ENCODE data around the gene CREBRF.
"Not testable (repeated sequence)": the region's sequence is repeated elsewhere in the genome, so short reads cannot be mapped to it uniquely, and the experiment has no call there.

The CREBRF gene

GRCh38 chr5:173089581-173089980 lies 33.4 kb downstream of the CREBRF start:
- DNase-seq: no peak

- DNase-seq: no peak
These were observed 34.5 kb downstream of the CREBRF start for GRCh38 chr5:173090639-173091038.

- no peak for DNase-seq
These were observed 35.8 kb downstream of the CREBRF start for GRCh38 chr5:173091981-173092380.

GRCh38 chr5:173093606-173094005 lies 37.5 kb downstream of the CREBRF start:
- no peak for DNase-seq

GRCh38 chr5:173094012-173094661 lies 38.0 kb downstream of the CREBRF start:
- no peak for DNase-seq

- no peak for DNase-seq
These were observed 42.6 kb downstream of the CREBRF start for GRCh38 chr5:173098787-173099186.

GRCh38 chr5:173099461-173099860 lies 43.3 kb downstream of the CREBRF start:
- DNase-seq: no peak

- DNase-seq: no peak
These were observed 45.1 kb downstream of the CREBRF start for GRCh38 chr5:173101245-173101644.

GRCh38 chr5:173103411-173103810 lies 47.3 kb downstream of the CREBRF start:
- DNase-seq: no peak

- DNase-seq: no peak
These were observed 52.8 kb downstream of the CREBRF start for GRCh38 chr5:173108914-173109313.

- no peak for DNase-seq
These were observed 58.4 kb downstream of the CREBRF start for GRCh38 chr5:173114536-173114935.

- no peak for DNase-seq
These were observed 63.6 kb downstream of the CREBRF start for GRCh38 chr5:173119719-173120118.

GRCh38 chr5:173123416-173123815 lies 67.3 kb downstream of the CREBRF start:
- no peak for DNase-seq

- DNase-seq: not testable (repeated sequence)
These were observed 76.0 kb downstream of the CREBRF start for GRCh38 chr5:173132166-173132565.

GRCh38 chr5:173138707-173139106 lies 82.6 kb downstream of the CREBRF start:
- DNase-seq: no peak

GRCh38 chr5:173139631-173140030 lies 83.5 kb downstream of the CREBRF start:
- no peak for DNase-seq

- no peak for DNase-seq
These were observed 84.6 kb downstream of the CREBRF start for GRCh38 chr5:173140769-173141168.

- DNase-seq: no peak
These were observed 87.4 kb downstream of the CREBRF start for GRCh38 chr5:173143567-173143966.

- DNase-seq: peak; percentile 92
These were observed 88.3 kb downstream of the CREBRF start, which contains the start of gene BNIP1 for GRCh38 chr5:173144200-173145176. Gene BNIP1, plus strand, starts transcription at chr5:173144531. Its CDS starts 15 bp downstream, at chr5:173144546.

- DNase-seq: no peak
These were observed 92.2 kb downstream of the CREBRF start for GRCh38 chr5:173148354-173148753.

- DNase-seq: no peak
These were observed 96.4 kb downstream of the CREBRF start for GRCh38 chr5:173152547-173152946.

GRCh38 chr5:173153842-173154241 lies 97.7 kb downstream of the CREBRF start:
- no peak for DNase-seq

GRCh38 chr5:173154619-173155018 lies 98.5 kb downstream of the CREBRF start:
- not testable (repeated sequence) for DNase-seq

GRCh38 chr5:173155912-173156311 lies 99.8 kb downstream of the CREBRF start:
- no peak for DNase-seq

All from SHP77 treated with DMSO at 0.1 percent for 48 hours (cell line).